Prostate gland (tissue), 2 donors: ENCODE results near the gene FGG.

ENCODE experiments used
- CTCF ChIP-seq, 4 experiments: fragments of 200-600 bp in 2 of 4; fragments of 450-650 bp in 2 of 4; sonication (generic) in 2 of 4; IDR thresholded peaks; 1 replicate in 3 of 4; 2 replicates in 1 of 4; pipeline ENCODE4 v1.5.1; 2016 to 2019; ENCODE audit warnings: antibody characterized with exemption in 4 of 4, mild to moderate bottlenecking in 2 of 4, moderate library complexity in 2 of 4
- POLR2A ChIP-seq: fragments of 450-650 bp; IDR thresholded peaks from one replicate; pipeline ENCODE4 v1.6.1; 2016; ENCODE audit warnings: antibody characterized with exemption, mild to moderate bottlenecking
- POLR2AphosphoS5 ChIP-seq: sonication (generic); formaldehyde crosslinking; IDR thresholded peaks from one replicate; pipeline ENCODE4 v1.6.1; 2017; ENCODE audit warnings: antibody characterized with exemption

- TF ChIP-seq CTCF (IDR thresholded peaks at IDR 0.05) (no peak), POLR2A (no peak), POLR2AphosphoS5 (no peak)
Observed at GRCh38 chr4:154625971-154626370, 13.5 kb upstream of the FGG start.
